ENCODE results near the gene TMEM256.

Gene TMEM256

GRCh38 chr17:7356072-7356549, 47.8 kb downstream of the TMEM256 start:
- FAIRE-seq (no peak), DNase-seq (ENCODE audit: insufficient read length, low spot score) (peak; percentile 89)
- peak; percentile 48 for TF ChIP-seq CTCF (IDR thresholded peaks at IDR 0.05; ENCODE audit: insufficient read depth, missing control alignments)

- DNase-seq (ENCODE audit: insufficient read length, low spot score) (no peak), FAIRE-seq (no peak)
- no peak for TF ChIP-seq CTCF (IDR thresholded peaks at IDR 0.05; ENCODE audit: insufficient read depth, missing control alignments)
Measured at GRCh38 chr17:7355573-7355972, 48.3 kb downstream of the TMEM256 start.

- TF ChIP-seq CTCF (IDR thresholded peaks at IDR 0.05; ENCODE audit: insufficient read depth, missing control alignments) = no peak
- FAIRE-seq = no peak
- DNase-seq (ENCODE audit: insufficient read length, low spot score) = no peak
Measured at GRCh38 chr17:7355053-7355452, 48.8 kb downstream of the TMEM256 start, which contains the start of gene TMEM95. TMEM95 (plus strand) TSS chr17:7355156; CDS start chr17:7355205, 49 bp downstream.

- no peak for FAIRE-seq
- no peak for TF ChIP-seq CTCF (IDR thresholded peaks at IDR 0.05; ENCODE audit: insufficient read depth, missing control alignments)
- no peak for DNase-seq (ENCODE audit: insufficient read length, low spot score)
Measured at GRCh38 chr17:7354262-7354843, 49.5 kb downstream of the TMEM256 start.
